GM21390 (cell line): ENCODE data around the gene NCOA6.
A peak's percentile ranks its signal among the peaks of the same experiment; 100 is the strongest.

Source experiments
- ATAC-seq: cut with Tn5 transposase; IDR thresholded peaks from one replicate; pipeline ENCODE4 v1.9.1; 2021; ENCODE audit not compliant: unreplicated experiment

The NCOA6 gene

GRCh38 chr20:34705397-34706301 is 119.8 kb downstream of the NCOA6 start:
- no peak for ATAC-seq

- no peak for ATAC-seq
These were observed 120.4 kb downstream of the NCOA6 start for GRCh38 chr20:34705008-34705396.

- peak; percentile 45 for ATAC-seq
These were observed 121.1 kb downstream of the NCOA6 start, which contains the start of gene TP53INP2 for GRCh38 chr20:34704177-34705007. TSS of gene TP53INP2 (plus strand) at chr20:34704344. CDS start at chr20:34708740, 4,396 bp downstream.

GRCh38 chr20:34703424-34704176 is 121.9 kb downstream of the NCOA6 start:
- no peak for ATAC-seq

GRCh38 chr20:34703061-34703423 is 122.4 kb downstream of the NCOA6 start:
- no peak for ATAC-seq

GRCh38 chr20:34701405-34702085 is 123.9 kb downstream of the NCOA6 start:
- ATAC-seq, result no peak

GRCh38 chr20:34693414-34693813 is 132.0 kb downstream of the NCOA6 start:
- ATAC-seq, result no peak

GRCh38 chr20:34691838-34692237 is 133.6 kb downstream of the NCOA6 start:
- ATAC-seq, result no peak

- ATAC-seq, result no peak
These were observed 136.0 kb downstream of the NCOA6 start for GRCh38 chr20:34689486-34689885.

GRCh38 chr20:34683667-34684066 is 141.8 kb downstream of the NCOA6 start:
- ATAC-seq, result no peak

- ATAC-seq, result no peak
These were observed 144.8 kb downstream of the NCOA6 start for GRCh38 chr20:34680586-34681175.

- ATAC-seq, result peak; percentile 94
These were observed 148.6 kb downstream of the NCOA6 start, which contains the start of gene PIGU for GRCh38 chr20:34676642-34677373. TSS of gene PIGU (minus strand) at chr20:34677092. CDS start at chr20:34677085, 7 bp downstream.

- ATAC-seq, result no peak
These were observed 149.3 kb downstream of the NCOA6 start for GRCh38 chr20:34675993-34676641.

GRCh38 chr20:34675561-34675960 is 149.9 kb downstream of the NCOA6 start:
- ATAC-seq, result no peak

GRCh38 chr20:34673412-34673811 is 152.0 kb downstream of the NCOA6 start:
- no peak for ATAC-seq

GRCh38 chr20:34669094-34669493 is 156.4 kb downstream of the NCOA6 start:
- ATAC-seq, result no peak
